Activated T-cell treated with anti-CD3 and anti-CD28 coated beads for 1 hour (primary cell): Measurements from ENCODE around the gene IKZF3.
"Not testable (repeated sequence)": the region's sequence is repeated elsewhere in the genome, so short reads cannot be mapped to it uniquely, and the experiment has no call there.

Source experiments
- DNase-seq: peaks from one replicate; pipeline ENCODE4 v3.0.0-alpha.2; 2020; ENCODE audit warnings: low read depth

IKZF3 gene

GRCh38 chr17:39855911-39856649 is 8.0 kb downstream of the IKZF3 start:
- not testable (repeated sequence) for DNase-seq

DNA sequence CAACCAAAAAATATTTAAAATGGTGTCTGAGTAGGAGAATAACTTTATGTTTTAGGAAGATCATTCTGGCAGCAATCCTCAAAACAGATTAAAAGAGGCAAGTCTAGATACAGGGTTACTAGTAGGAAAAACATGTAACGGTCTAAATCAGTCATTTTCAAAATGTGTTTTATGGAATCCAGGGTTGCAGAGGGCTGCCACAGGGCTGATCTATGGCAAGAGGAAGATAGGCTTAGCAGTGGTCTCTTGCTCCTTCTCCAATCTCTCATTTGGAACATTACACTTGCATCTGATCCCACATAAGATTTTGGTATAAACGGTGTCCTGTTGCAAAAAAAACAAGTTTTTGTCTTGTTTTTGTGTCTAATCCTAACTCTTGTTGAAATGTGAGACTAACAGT is 9.2 kb downstream of the IKZF3 start:
- no peak for DNase-seq

DNA sequence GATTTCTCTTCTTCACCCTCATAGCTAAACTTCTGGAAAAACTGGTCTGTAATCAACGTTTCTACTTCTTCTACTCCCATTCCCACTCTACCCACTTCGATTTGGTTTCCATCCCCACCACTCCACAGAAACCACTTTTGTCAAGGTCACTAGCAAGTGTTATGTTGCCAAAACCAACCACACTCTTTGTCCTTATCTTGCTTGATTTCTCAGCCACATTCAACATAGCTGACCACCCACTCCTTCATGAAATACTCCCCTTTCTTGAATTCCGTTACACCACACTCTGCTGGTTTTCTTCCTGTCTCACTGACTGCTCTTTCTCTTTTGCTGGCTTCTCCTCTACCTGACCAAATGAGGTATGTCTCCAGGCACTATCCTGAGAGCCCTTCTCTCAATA is 11.9 kb downstream of the IKZF3 start:
- no peak for DNase-seq

DNA sequence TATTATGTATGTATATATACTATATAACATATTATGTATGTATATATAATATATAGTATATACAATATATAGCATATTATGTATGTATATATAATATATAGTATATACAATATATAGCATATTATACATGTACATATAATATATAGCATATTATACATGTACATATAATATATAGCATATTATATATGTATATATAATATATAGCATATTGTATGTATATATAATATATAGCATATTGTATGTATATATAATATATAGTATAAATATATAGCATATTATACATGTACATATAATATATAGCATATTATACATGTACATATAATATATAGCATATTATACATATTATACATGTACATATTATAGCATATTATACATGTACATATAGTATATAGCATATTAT is 13.9 kb downstream of the IKZF3 start:
- DNase-seq, result not testable (repeated sequence)

DNA sequence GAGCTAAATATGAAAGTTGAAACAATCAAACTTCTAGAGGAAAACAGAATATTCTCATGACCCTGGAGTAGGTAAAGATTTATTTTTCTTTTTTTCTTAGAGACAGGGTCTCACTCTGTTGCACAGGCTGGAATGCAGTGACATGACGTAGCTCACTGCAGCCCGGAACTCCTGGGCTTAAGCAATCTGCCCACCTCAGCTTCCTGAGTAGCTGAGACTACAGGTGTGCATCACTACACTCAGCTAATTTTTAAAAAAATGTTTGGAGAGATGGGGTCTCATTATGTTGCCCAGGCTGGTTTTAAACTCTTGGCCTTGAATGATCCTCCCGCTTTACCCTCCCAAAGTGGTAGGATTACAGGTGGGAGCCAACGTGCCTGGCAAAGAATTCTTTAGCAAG is 15.5 kb downstream of the IKZF3 start:
- no peak for DNase-seq

DNA sequence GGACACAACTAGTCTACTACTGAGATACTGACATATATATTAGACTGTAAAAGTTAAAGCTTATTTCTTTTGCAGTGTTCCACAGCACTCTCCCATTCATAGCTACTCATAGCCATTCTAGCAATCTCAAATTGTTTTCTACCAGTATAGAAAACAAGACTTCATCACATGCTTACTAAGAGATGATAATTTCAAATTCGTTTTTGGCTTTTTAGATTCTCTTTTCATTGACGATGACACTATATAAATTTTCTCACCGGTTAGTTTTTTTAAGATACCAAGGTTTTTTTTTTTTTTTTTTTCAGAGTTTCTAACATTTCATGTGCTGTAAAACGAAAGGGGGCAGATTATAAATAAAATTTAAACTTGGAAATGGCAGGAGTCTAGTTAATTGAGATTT is 17.9 kb downstream of the IKZF3 start:
- DNase-seq, result no peak

DNA sequence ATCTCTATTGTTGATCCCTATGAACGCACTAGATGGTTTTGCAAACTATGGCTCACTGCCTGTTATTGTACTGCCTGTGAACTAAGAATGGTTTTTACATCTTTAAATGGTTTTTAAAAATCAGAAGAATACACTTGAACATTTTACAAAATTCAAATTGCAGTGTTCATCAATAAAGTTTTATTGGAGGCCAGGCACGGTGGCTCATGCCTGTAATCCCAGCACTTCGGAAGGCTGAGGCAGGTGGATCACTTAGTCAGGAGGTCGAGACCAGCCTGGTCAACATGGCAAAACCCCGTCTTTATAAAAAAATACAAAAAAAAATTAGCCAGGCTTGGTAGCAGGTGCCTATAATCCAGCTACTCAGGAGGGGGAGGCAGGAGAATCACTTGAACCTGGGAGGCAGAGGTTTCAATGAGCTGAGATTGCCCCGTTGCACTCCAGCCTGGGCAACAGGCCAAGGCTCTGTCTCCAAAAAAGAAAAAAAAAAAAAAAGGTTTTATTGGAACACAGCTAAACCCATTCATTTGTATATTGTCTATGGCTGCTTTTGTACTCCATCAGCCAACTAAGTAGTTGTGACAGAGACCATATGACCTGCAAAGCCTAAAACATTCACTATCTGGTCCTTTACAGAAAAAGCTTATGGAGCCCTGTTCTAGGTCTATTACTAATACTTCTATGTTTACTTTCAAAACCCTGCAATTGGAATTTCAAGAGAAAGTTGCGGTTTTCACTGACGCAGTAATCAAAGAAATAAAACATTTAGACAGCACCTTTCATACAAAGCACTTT is 18.9 kb downstream of the IKZF3 start:
- no peak for DNase-seq

DNA sequence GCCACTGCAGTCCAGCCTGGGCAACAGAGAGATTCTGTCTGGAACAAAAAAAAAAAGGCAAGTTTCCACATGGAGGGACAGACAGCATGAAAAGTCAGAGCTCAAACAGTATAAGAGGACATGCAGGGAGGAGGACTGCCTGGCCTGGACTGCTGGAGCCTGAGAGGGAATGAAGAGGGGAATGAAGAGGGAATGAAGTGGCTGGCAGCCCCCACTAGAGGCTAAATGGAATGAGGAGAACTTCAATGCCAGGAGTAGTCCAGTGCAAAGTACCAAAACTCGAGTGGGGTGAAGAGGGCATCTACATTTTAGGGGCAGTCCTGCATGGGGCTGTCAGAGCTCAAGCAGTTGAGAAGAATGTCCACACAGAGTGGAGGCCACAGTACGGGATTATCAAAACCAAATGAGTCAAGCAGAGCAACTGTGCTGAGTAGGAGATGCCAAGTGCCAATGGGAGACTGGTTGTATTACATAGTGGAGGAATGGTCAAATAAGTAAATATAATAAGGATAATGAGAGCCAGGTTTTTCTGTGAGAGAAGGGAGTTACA is 22.9 kb downstream of the IKZF3 start:
- DNase-seq, result no peak

DNA sequence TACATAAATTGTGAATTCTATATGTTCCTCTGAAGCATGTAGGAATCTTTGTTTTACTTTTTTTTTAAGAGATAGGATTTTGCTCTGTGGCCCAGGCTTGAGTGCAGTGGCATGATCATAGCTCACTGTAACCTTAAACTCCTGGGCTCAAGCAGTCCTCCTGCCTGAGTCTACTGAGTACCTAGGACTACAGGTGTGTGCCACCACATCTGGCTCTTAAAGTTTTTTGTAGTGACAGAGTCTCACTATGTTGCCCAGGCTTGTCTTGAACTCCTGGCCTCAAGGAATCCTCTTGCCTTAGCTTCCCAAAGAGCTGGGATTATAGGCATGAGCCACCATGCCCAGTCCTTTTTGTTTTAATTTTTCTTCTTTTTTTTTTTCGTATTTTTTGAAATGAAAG is 25.3 kb downstream of the IKZF3 start:
- DNase-seq, result no peak

DNA sequence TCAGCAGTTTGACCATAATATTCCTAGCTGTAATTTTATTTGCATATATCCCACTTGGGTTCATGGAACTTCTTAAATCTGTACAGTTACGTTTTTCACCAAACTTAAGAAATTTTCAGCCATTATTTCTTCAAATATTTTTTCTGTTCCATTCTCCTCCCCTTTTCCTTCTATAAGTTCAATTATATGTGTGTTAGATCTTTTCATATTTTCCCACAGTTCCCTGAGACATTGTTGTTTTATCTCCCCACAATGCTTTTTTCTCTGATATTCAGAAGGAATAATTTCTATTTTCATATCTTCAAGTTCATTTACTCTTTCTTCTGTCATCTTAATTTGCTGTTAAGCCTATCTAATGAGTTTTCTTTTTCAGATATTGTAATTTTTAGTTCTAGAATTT is 26.1 kb downstream of the IKZF3 start:
- DNase-seq, result no peak

GRCh38 chr17:39836117-39836516 is 28.0 kb downstream of the IKZF3 start:
- no peak for DNase-seq

DNA sequence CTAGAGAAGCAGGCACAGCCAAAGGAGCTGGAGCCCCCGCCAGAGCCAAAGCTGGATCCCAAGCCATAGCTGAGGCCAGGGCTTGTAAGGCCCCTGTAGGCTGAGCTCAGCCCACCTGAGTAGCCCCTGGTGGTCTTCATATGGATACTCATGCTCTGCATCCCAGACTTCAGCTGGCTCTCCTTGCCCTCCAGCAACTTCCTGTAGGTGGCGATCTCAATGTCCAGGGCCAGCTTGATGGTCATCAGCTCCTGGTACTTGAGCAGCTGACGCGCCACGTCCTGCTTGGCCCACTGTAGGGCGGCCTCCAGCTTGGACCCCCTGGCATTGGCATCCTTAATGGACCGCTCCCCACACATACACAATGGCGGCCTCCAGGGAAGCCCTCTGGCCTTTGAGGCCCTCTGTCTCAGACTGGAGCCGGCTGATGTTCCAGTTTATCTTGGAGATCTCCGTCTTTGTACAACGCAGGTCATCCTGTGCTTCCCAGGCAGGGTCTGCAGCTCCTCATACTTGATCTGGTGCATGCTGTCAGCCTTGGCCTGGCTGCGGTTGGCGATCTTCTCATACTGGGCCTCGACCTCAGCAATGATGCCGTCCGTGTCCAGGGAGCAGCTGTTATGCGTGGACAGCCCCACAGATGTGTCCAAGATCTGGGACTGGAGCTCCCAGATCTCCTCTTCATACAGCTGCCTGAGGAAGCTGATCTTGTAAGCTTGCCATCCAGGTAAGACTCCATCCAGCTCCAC is 28.9 kb downstream of the IKZF3 start:
- DNase-seq, result no peak

- DNase-seq, result no peak
Measured at GRCh38 chr17:39834017-39834416, 30.1 kb downstream of the IKZF3 start.

DNA sequence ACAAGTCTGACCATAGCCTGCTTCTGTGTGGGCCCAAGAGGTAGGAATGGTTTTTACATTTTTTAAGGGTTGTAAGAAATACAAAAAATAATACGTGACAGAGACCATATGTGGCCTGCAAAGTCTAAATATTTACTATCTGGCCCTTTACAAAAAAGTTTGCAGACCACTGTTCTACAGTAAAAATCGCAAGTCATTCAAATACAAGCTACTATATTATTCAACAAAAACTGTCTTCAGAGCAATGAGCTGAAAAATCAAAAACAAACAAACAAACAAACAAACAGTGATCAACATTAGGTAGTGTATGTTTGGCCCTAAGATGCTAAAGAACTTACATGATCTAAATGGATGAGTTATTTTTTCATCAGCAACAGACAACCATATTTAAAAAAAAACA is 32.5 kb downstream of the IKZF3 start:
- DNase-seq, result no peak

DNA sequence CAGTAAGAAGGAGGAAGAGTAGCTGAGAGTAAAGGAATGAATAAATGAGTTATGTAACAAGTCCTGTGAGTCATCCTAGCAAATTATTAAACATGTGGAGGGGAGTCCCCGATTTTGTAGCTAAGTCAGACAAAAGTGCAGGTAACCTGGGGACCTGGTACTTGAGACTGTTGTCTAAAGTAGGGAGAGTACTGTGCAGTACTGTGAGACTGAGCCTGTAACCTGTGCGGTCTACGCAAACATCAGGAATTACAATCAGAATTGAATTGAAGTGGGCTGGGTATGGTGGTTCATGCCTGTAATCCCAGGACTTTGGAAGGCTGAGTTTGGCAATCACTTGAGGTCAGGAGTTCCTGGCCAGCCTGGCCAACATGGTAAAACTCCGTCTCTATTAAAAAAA is 35.7 kb downstream of the IKZF3 start:
- no peak for DNase-seq

DNA sequence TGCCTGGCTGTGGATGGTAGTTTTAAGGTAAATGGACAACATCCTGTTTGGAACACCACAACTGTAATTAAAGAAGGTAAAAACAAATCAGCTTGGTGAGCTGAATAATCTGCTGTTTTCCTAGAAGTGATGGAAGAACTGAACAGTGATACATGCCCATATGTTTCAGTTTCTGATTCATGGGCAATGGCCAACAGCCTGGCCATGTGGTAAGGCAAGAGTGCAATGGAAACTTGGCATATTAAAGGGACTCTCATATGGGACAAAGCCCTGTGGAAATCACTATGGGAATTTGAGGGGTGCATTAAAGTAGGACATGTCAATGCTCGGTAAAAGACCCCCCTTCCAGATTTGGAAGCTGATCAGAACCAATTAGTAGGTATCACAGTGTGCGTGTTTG is 37.8 kb downstream of the IKZF3 start:
- DNase-seq, result no peak

GRCh38 chr17:39823407-39824054 is 40.6 kb downstream of the IKZF3 start:
- no peak for DNase-seq

GRCh38 chr17:39822051-39822451 is 42.1 kb downstream of the IKZF3 start:
- no peak for DNase-seq

- no peak for DNase-seq
Measured at GRCh38 chr17:39820987-39821386, 43.1 kb downstream of the IKZF3 start.

- no peak for DNase-seq
Measured at GRCh38 chr17:39820541-39820940, 43.6 kb downstream of the IKZF3 start.

DNA sequence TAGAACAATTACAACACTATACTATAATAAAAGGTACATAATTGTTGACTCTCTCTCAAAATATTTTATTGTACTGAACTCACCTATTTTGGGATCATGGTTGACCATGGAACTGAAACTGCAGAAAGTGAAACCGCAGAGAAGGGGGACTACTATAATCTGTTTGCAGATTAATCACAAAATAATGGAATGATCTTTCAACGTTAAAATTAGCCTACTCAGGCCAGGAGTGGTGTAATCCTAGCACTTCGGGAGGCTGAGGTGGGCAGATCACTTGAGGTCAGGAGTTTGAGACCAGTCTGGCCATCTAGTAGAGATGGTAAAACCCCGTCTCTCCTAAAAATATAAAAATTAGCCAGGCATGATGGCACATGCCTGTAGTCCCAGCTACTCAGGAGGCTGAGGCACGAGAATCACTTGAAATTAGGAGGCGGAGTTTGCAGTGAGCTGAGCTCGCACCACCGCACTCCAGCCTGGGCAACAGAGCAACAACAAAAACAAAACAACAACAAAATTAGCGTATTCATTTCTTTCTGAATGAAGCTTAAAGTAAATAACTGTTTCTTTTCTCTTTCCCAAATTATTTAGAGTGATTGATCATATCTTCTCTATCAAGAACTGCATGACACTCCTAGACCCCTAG is 45.6 kb downstream of the IKZF3 start:
- no peak for DNase-seq

GRCh38 chr17:39816272-39816671 is 47.8 kb downstream of the IKZF3 start:
- DNase-seq, result no peak
